T-helper 22 cell (primary cell): ENCODE results near the gene LAMA4.

Experiments used
- DNase-seq: peaks from one replicate; pipeline ENCODE4 v3.0.0-alpha.2; 2020; ENCODE audit warnings: low read depth

LAMA4 gene

DNA sequence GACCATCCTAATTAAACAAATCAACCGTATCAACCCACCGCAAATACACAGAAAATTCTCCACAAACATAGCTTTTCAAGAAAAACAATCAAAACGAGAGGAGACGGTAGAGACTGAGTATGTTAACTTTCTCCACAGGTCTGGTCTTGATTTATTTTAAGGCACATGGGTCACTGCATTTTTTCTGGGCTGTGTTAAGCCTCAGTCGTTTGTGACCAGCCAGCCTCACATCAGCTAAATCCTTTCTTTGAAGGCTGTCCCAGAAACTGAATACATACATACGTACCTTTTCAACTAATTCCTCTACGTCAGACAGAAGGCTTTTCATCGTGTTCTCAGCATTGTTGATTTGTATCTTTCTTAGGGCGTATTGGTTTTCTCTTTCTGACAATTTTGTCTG lies 69.4 kb downstream of the LAMA4 start:
- DNase-seq = no peak

DNA sequence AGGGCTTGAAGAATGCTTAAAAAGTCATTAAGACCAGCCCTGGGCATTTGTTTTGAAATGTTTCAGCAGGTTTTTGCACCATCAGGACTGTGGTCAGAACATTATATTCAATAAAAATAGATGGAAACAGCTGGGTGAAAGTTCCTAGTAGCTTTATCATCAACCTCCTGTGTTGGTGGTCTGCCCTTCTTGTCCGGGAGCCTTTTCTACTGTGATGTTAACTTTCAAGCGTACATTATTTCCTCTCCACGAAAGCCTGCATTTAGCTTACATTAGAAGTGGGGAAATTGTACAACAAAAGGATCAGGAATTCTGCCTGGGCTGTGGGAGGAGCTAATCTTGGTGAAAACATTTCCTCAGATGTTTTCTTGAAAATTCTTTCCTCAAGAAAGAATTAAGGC lies 71.1 kb downstream of the LAMA4 start:
- no peak for DNase-seq

DNA sequence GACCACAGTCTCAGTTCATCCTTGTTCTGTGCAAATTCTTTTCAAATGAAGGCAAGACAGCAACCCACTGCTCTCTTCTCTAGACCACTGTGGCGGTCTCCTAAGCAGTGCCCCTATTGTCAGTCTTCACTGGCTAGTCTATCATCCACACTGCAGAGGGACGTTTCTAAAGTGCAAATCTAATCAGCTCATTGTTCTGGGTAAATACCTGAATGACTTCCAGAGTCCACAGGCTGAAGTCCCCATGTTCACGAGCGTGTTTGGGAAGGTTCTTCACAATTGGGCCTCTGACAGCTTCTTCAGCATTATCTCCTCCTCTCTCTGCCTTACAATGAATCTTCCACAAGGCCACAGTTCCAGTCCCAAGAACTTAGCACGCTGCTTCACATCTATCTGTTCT lies 73.2 kb downstream of the LAMA4 start:
- no peak for DNase-seq

DNA sequence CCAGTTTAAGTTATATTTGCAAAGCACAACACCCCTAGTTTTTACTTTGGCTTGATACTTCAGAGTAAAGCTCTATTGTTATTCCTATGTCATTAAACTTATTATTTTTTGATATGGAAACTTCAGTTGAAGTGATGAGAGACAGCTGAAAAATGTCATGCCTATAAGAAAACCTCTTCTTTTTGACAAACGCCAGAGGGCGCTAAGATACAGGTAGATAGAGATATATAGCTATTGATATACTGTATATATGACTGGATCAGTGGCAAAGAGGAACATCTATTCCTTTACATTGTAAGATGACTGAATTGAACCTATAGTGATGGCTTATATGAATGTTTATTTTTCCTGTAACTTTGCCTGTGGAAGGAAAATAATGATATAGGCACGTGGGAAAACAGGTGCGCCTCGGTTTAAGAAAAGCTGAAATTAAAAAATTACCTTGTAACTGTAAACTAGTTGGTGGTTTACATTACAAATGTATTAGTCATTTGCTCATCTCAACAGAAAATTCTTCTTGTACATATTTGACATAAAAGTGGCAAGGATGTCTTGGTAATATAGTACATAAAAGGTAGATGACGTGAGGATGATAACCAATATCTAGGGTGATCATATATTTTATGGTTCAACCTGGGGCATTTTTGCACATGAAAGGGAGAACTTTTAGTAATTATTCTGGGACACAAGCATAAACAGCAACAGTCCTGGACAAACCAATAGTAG lies 74.1 kb downstream of the LAMA4 start:
- DNase-seq = peak; percentile 14

DNA sequence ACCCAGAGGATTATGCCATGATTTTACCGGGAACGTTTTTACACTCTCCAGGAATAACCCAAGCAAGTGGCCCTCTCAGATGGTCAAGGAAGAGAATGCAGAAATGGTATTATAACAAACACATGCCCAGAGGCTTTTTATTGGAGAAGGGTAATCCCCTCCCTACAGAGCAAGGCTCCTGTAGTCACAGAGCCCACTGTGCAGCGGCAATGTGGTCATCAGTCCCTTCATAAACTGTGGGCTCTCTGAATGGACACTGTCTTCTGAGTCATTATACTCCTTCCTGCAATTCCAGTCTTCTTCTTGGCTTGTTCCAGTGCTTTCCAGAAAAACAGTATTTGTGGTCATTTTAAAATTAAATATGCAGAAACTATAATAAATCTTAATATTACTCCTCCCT lies 74.7 kb downstream of the LAMA4 start:
- DNase-seq = no peak

DNA sequence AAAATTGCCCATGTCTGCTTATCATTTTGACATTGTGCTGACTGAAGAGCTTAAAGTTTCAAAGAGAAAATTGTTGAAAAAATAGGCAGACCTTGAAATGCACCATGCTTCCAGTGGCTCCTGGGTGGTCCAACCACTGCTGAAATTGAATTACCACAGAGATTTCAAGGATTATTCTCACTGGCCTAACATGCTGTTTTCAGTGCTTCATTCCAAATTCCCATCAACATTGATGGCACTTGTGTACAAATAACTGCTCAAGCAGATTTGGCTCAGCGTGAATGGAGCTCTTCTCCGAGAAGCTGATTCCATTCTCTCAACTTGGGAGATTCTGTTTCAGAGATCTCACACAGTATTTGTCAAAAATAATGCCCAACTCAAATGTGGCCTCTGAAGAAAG lies 75.5 kb downstream of the LAMA4 start:
- no peak for DNase-seq

DNA sequence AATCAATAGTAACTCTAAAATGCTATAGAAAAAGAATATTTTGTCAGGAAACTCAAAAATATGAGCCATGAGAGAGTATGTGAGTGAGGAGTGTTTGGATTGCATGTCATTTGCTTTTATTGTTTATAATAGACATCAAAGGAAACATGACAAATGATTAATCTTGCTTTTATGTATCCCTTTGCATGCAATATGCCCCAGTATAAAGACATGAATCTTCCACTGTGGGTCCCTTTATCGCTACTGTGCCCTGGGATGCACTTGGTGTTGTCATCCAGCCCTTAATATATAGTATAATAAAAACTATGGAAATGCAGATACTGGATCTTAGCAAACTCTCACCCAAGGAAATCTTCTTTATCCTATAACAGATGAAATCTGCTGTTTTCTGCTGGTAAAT lies 77.3 kb downstream of the LAMA4 start:
- DNase-seq = no peak

DNA sequence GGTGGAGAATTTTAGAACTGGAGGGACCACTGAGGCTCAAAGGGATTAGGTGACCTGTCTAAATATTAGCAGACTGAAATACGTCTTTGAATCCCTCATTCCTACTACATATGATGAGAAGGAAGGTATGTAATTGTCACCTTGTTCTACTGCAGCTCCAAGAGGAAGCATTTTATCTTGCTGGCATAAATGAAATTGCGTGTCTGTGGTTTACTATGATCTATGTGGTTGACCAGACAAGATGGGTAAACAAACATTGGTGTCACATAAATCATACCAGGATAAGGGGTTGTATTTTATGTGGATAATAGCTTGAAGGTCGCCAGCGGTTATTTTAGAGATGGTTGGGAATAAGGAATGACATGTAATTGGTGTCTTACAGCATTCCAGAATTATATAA lies 78.2 kb downstream of the LAMA4 start:
- no peak for DNase-seq

DNA sequence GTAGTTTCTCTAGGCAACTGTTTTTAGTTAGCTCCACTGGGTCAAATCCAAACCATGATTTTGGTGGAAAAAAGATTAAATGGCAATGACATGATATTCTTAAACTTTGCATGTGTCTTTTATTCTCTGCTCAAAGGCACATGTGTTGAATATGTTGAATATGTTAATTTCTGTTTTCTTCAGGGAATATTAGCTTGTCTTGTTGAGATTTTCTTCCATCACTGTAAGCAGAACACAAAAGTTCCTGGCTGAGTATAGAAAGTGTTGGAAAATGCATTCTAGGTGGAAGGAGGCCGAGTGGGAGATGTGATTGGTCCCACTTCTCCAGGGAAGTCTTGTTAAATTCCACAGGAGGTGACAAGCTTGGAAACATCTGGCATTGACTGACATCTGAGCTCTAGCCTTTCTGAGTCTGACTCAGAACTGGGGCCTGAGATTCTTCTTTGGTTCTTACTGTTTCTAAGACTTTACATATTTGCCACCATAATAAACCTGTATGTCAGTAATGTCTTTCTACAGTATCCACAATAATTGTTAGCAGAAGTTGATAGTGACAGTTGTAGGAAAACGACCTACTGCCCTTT lies 81.1 kb downstream of the LAMA4 start:
- no peak for DNase-seq

DNA sequence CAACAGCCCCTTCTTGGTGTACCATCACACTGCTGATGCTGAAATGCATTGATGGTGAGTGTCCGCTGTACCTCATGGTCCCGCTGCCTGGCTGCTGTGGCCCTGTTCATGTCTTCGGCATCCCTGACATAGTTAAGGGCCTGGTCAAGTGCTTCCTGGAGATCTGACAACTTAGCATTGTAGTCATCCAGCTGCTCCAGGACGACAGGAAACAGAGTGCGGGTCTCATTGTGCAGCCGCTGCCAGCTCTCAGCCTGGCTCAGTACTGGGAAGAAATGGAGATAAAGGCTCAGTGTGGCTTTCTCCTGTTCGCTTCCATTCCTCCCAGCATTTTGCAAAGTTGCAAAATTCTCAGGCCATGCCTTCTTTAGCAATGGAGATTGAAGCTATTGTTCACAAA lies 81.8 kb downstream of the LAMA4 start:
- no peak for DNase-seq

DNA sequence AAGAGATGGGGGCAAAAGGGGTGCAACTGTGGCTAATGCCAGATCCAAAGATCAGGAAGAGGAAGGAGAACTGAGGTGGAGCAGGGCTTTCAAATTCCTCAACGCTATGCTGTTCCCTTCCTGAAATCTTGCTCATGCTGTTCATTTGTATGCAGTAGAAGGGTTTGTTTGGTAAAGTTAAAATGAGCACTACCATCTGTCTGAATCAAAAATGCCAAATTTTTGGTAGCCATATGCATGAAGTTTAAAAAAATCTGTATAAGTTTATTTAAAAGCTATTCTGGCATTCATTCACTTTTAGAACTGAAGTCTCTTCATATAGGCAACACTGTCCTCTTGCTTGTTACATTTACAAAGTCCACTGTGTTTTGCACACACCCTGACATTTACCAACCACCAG lies 84.8 kb downstream of the LAMA4 start:
- DNase-seq = no peak

DNA sequence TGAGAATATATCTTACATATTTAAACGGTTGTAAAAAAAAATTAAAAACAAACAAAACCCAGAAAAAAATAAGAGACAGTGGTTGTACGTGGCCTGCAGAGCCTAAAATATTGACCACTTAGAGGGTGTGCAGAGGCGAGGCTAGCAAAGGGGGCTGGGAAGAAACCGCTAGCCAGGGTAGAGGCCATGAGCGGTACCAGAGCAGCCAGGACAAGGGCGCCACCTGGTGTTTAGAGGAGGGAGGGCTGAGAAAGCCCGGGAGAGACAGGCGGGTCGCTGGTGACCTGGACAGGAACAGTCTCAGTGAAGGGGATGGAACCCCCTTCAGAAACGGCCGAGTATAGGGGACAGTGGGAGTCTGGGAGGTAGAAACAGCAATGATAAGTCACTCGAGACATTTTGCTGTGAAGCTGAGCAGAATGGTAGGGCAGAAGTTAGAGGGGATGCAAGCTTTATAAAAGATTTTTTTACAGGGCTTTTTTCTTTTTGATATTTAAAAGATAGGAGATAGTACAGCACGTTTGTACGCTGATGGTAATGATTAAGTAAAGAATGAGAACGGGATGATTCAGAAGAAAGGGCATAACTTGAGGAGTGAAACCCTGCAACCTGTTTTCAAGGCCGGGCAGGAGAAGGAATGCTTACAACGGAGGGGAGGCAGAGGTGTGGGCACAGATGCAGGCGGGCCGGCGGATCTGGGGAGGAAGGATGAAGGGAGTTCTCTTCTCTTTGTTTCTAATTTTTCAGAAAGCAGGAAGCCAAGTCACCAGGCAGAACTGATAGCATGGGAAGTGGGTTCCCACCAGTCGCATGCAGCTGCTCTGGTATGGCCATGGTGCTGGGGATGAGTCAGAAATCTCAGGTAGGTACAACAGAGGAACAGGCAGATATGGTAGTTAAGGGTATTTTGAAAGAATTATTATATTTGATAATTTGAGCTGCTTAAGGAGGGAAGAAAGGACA lies 90.8 kb downstream of the LAMA4 start:
- peak; percentile 44 for DNase-seq

DNA sequence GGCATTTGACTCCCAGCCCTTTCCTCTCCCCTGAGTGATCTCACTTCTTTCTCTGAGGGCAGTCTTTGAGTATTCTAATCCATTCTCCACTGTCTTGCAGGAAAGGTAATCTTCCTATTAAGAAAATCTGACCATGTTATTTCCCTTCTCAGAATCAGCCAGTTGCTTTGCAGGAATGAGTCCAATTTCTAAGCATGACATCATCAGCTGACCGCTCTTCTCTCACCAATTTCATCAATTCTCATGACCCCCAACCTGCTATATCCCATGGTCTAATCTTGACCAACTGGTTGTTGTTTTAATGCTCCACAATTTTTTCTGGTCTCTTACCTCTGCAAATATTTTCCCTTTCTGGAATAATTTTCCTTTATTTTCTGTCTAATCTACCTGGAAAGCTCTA lies 93.6 kb downstream of the LAMA4 start:
- DNase-seq = no peak

DNA sequence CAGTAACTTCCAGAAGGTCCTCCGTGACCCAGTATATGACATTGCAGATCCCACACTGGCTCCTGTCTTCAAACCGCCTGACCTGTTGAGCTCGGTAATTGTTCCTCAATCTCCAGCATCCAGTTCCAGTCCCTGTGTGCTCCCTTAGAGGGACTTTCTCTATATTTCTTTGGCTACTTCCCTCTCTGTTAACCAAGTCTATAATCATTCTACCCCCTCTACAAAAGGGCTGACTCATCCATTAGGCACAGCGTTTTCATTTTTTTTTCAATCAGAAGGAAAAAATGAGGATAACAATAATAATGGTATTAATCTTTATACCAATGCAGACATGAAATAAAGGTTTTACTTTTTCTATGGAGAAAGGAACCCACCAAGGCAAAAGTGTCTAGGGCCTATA lies 97.7 kb downstream of the LAMA4 start:
- DNase-seq = no peak

DNA sequence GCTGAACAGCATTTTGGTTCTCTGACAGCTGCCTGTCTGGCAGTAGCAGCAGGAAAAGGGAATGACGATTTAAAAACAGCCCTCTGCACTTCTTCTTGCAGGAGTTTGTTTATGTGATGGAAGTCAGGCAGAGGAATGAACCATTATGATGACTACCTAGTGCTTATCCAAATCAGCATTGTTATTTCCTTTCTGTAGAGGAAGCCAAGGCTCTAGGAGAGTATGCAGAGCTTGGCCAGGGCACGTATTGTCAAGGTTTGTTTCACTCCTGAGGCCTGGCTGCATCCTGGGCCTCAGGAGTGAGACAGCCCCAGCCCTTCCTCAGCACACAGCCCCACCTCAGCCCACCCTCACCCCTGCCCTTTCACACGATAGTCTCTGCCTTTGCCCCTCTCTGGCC lies 98.5 kb downstream of the LAMA4 start:
- DNase-seq = no peak

DNA sequence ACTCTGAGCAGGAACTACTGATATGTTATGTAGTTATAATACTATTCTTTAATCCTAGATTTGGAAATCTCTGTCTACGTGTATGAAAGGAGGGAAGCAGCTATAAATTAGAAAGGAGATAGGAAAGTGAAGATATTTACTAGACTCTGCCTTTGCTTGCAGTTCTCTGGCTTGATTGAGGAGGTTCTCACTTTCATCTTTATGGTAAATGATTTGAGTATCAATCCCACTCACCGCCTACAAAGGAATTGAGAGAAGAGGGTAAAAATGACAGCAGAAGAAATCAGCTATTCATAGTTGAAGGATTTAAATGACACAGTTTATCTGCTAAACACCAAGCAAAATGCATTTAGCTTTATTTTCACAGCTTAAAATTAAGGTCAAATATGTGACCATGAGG lies 99.7 kb downstream of the LAMA4 start:
- DNase-seq = no peak

DNA sequence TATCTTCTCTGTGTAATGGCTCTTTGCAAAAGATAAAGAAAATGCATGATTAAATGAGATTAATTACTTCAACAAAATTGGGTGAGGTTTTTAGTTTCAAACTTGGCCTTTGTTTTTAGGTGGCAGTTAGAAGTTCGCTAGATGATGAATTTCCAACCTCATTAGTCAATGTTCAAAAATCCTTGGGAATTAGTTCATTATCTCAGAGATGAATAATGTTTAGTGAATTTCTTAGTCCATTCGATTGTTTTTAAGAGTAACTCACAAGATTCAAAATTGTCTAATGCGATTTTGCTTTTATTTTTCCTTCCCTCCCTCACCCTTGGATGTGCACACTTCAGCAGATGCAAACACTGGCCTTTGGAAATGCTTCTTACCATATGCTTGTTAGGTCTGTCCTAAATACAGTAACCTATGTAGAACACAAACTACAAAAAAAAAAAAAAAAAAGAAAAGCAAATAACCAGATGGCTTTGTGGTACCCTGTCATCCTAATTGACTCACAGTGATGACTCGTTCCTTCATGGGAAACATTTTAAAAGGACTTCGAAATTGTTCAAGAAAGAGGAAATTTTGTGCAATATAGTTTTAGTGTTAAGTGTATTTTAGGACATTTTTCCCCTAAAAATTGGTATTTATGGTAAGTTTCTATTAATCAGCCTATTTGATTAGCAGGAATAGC lies 100.3 kb downstream of the LAMA4 start:
- DNase-seq = no peak

DNA sequence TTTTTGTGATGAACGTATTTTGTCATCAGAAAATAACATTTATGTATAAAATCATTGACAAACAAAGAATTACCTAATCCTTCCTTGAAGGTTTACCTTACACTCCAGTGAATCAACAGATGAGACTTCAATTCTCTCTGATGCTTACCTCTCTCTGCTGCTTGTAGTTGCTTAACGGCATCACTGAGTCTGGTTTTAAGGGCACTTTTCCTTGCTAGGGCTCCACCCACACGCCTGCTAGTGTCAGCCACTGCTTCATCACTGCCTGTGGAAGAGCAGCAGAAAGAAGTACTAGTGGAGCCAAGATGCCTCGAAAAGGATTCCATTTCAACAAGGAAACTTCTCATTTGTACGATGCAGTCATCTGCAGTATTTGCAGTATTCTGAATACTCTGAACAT lies 104.0 kb downstream of the LAMA4 start:
- DNase-seq = no peak

DNA sequence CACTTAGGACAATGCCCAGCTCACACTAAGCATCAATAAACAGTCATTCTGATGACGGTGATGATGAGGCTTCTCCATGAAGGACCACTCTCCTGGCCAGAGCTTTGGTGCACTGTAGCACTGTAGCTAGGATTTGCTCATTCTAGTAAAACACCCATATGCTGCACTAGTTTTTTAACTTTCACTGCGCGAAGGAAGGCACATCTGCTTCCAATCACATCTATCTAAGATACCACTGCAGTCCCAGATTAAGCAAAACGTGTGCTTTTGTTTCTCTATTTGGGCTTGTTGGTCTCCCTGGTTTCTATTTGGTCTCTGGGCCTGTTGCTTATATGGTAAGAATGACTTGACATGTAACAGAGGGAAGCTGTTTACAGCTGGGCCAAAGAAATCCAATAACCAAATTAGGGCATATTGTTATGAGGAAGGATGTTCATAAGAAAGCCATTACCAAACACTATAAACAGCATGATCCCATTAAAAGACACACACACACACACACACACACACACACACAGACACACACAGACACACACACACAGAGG lies 104.6 kb downstream of the LAMA4 start:
- DNase-seq = no peak

DNA sequence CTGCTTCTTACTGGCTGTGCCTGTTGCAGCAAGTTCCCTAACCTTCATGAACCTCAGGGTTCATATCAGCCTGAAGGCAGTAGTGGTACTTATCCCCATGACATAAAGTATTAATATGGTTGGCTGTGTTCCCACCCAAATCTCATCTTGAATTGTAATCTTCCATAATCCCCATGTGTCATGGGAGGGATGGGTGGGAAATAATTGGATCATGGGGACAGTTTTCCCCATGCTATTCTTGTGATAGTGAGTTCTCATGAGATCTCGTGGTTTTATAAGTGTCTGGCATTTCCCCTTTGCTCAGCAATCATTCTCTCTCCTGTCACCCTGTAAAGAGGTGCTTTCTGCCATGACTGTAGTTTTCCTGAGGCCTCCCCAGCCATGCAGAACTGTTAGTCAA lies 105.1 kb downstream of the LAMA4 start:
- no peak for DNase-seq

DNA sequence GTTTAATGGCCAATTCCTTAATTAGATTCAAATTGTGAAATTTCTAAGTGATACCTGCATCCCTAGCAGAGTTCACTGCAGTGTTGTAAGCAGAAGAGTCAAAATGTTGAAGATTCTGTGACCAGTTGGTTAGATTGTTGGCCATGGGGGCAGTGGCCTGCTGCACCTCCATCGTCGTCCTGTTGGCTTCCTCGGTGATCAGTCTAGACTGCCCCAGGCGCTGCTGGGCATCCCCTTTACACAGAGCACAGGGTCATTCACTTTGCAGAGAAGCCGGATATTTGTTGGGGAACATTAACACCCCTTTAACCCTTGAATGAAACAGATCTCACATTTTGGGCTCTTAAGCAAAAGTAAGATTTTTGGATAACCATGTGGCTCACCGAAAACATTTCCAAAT lies 106.3 kb downstream of the LAMA4 start:
- DNase-seq = no peak

DNA sequence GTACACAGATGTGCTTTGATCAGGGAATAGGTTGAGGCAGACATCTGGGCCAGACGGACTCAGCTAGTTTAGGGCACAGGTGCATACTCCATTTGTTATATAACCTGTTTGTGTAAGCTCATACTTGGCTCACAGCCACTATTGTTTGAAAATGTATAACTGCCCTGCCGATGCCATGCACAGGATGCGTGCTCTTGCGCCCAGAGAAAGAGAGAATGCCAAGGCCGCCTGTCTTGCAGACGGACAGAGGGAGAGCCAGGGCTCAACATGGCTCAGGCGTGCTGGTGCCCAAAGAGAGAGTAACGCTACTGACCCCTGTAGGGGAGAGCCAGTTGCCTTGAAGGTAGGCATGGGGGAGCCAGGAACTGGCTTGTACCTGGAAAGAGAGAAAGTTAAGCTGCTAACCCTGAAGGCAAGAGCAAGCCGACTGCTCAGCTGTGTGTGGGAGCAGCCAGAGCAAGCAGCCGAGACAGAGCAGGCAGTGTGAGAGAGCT lies 109.2 kb downstream of the LAMA4 start:
- DNase-seq = no peak
